CD4-positive, alpha-beta T cell treated with Interleukin-6 at 100 ng/mL for 8 hours (primary cell): ENCODE measurements around the gene SWT1.
"Not testable (repeated sequence)": the region's sequence is repeated elsewhere in the genome, so short reads cannot be mapped to it uniquely, and the experiment has no call there.

ENCODE experiments used
- DNase-seq: peaks from one replicate; pipeline ENCODE4 v3.0.0-alpha.2; 2020; ENCODE audit warnings: mixed read lengths, low spot score

The SWT1 gene

DNA sequence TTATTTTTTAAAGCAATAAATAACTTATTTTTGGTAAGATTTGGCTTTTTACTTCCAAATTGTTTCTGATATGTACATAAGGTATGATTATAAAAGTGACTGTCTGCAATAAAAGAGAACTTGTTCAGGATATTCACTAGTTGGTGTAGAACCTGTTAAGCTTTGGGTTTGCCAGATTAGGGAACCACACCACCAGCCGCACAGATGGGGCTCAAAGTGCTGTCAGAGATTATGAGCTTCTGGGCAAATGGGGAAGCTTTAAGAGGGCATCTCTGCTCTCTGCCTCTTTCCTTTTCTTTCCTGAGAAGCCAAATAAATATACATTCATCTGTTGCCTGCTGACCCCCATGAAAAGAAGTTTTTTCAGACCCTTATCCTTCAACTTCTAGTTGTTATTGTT is 134.7 kb downstream of the SWT1 start:
- no peak for DNase-seq

DNA sequence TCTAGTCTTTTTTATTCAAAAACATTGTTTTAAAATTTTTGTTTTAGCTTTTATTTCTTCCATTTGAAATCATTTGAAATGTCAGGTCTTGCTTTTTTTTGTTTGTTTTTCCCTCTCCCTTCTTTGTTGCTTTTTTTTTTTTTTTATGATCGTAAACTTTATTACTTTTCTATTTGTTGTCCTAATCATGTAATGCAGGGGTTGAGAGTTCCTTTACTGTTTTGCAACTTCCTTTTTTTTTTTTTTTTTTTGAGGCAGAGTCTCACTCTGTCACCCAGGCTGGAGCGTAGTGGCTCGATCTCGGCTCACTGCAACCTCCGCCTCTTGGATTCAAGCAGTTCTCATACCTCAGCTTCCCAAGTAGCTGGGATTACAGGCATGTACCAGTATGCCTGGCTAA is 135.3 kb downstream of the SWT1 start:
- no peak for DNase-seq

DNA sequence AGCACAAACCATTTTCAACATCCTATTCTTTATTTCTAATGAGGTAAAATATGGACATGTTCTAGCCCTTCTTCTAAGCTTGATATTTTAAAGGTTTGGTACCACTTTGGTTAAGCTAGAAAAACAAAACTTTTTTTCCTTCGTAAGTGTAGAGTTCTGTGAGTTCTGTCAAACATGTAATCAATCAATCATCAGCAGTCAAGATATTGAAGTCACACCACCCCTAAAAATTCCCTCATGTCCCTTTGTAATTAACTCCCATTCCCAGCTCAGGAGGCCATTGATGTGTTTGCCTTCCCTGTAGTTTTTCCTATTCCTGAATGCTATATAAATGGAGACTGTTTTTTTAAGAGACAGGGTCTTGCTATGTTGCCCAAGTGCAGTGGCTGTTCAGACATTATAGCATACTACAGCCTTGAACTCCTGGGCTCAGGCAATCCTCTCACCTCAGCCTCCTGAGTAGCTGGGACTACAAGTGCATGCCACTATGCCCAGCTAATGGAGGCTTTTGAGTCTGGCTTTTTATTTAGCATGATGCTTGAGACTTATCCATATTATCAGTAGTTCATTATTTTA is 137.1 kb downstream of the SWT1 start:
- no peak for DNase-seq

DNA sequence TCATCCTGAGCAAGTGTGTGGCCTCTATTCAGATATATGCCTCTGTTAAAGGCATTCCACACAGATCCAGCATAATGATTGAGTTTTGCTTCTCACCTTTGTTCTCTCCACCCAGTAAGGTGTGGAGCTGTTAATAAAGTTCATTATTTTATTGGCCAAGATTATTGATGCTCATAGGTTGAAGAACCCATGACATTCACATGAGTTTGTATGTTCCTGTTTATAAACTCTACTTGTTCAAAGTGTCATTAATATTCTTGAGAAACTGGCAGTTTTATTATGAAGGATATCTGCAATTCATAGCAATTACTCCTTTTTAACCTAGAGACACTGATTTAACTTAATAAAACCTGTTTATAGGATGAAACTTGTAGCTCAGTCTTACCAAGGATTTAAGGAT is 138.1 kb downstream of the SWT1 start:
- no peak for DNase-seq

DNA sequence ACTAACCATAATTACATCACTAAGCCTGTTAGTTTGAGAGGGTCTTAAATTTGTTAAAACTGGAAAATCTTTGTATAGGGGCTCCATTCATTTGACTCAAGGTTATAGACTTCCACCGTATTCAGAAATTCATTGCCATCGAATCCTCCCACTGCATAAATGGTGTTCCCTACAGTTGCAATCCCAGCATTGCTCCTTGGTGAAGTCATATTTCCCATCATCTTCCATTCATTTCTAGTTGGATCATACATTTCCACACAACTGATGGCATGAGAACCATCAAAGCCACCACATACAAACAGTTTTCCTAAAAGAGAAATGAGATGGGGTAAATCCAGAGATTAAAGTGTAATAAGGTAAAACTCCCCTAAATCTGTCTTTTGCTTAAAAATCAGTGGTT is 141.0 kb downstream of the SWT1 start:
- no peak for DNase-seq

DNA sequence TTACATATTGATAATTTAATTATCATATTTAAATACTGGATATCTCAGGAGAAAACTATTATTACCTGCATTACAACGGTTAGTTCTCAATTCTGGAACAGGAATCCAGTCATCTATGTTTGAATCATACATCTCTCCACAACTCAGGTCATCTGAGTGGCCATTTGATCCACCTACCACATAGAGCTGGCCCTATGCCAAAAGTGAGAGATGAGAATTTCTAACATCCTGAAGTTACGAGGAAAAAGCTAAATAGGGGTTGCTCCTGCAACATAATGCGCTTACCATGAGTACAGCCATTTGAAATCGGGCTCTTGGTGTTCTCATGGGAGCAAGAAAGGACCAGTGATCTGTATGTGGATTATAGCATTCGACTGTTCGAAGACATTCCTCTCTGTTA is 143.2 kb downstream of the SWT1 start:
- no peak for DNase-seq

DNA sequence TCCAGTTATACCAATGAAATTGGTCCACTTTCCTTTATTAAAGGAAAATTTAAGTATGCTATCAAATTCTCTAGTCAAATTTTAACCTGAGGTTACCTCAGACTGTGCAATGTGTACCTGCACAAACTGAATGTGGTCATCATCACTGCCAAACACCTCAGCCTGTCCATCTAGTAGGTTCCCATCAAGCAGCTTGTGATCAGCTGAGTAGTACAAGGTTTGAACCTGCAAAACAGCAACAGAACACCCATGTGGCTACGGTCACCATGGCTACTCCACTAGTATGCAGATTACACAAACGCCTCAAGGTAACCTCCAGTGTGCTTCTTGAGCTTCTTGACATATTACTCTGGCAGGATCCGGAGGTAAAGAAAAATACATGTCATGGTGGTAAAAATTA is 148.5 kb downstream of the SWT1 start:
- DNase-seq, result no peak

DNA sequence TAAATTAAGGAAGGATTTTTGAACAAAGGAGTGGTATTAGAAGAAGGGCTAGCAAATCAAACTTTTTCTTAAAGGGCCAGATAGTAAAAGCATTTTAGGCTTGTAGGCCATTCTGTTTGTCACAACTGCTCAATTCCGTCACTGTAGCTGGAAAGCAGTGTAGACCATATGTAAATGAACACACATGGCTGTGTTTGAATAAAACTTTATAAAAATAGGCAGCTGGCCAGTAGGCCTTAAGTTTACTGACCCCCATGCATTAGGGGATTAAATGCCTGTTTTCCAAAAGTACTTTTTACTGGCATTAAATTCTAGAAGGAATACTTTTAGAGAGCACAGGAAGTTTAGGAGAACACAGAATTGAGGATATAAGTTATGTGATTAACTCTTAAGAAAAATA is 151.2 kb downstream of the SWT1 start:
- DNase-seq, result no peak

DNA sequence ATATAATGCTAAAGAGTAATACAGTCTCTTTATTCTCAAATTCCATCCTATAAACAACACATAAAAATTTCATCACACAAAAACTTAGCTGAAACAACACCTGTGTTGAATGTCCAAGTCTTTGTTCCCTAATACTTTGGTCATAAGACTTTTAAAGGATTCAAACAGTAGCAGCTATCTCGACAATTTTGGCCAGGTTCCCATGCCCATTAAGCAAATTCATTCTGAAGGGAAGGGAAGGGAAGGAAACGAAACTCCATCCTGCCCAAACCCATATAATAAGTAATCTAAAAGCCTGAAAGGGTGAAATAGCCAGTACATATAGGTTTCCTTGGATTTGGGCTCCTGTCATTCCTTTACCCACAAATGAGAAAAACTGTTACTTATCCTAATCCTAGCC is 152.6 kb downstream of the SWT1 start:
- DNase-seq, result no peak

DNA sequence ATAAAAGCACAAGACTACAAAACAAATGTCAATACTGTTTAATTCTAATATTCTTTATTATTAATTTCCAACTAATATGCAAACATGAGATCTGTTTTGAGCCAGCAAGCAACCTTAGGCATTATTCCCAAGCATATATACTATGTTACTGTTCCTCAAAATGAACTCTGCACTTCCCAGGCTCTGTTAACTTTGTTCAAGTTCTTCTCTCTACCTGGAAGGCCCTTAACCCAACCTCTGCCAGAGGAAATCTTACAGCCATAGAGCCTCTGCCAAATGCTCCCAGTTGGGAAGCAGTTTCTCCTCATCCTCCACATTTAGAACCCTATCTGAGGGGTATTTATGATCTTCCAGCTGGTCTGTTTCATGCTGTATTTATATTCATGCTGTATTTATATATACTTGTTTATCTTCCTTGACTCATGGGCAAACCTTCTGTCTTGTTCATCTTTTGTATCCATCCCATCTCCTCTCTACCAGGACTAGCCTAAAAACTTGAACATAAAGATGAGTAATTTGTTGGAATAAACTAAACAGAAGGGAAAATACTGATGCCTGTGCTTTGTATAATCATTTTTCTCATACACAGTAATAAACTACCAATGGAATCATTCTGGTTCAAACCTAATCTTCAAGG is 154.7 kb downstream of the SWT1 start:
- DNase-seq, result no peak

DNA sequence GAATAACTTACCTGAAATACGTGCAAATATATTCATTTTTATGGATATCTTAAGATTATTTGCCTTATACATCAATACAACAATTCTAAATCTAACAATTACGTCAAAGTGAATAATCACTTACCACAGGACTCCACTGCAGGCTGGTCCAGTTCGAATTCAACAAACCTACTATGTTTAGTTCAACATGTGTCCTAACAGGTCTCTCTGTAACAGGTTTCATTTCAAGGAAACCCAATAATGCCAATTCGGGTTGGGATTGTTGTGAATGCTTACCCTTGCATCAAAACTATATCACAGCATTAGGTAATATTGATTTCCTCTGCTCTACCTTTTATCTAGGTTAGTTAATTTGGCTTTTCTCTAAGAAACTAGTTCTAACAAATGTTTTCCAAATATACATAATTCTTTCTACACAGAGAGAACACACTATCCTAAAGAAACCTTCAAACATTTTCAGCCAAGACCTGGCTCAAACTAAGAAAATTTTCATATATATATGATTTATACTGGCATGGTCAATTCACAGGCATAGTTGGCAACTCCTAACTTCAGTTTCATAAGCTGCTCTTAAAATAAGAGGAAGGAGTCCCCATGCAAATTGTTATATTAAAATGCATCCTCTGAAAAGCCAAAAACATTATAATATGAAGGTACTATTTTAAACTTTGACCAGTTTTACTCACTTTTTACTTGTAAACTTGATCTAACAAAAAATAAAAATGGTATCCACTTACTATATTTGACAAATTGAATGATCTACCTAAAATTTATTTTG is 155.6 kb downstream of the SWT1 start:
- no peak for DNase-seq

DNA sequence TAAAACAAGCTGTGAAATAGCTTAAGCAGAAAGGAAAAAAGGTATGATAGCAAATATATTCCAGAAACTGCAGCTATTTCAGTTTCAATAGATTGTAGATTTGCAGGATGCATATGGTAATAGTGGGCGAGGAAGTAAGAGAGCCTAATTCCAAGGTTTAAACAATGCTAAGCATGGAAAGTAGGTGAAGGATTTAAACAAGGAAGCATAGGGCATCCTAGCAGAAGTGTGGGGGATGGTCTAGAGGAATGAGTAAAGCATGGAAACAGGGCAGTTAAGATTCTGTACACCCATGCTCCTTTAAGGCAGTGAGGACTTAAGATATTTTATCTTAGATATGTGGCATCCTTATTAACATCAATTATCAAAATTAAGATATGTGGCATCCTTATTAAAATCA is 157.4 kb downstream of the SWT1 start:
- no peak for DNase-seq

DNA sequence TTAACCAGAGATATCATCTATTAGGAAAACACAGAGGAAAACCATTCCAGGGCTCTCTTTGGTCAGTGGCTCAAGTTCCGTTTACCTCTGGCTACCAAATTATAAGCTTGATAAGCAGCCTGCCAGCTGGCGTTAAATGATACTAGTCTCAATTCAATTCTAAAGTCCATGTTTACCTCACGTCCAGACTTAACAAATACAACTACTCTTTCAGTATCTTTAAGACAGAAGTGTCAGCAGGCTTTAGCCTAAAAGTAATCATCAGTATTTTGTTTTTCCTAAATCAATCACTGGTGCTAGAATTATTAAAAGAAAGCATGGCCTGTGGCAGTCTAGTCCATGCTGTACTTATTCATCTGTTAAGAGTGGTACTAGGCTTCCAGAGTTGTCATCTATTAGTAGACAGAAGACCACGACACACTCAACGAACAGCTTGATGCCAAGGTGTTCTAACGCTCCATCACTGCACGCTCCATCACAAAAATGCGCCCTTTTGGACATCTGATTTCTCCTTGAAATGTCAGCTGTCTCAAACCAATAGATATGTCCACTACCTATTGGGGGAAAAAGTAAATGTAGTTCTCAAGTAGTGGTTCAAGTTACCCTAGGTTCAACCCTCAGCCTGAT is 158.6 kb downstream of the SWT1 start:
- peak; percentile 4 for DNase-seq

DNA sequence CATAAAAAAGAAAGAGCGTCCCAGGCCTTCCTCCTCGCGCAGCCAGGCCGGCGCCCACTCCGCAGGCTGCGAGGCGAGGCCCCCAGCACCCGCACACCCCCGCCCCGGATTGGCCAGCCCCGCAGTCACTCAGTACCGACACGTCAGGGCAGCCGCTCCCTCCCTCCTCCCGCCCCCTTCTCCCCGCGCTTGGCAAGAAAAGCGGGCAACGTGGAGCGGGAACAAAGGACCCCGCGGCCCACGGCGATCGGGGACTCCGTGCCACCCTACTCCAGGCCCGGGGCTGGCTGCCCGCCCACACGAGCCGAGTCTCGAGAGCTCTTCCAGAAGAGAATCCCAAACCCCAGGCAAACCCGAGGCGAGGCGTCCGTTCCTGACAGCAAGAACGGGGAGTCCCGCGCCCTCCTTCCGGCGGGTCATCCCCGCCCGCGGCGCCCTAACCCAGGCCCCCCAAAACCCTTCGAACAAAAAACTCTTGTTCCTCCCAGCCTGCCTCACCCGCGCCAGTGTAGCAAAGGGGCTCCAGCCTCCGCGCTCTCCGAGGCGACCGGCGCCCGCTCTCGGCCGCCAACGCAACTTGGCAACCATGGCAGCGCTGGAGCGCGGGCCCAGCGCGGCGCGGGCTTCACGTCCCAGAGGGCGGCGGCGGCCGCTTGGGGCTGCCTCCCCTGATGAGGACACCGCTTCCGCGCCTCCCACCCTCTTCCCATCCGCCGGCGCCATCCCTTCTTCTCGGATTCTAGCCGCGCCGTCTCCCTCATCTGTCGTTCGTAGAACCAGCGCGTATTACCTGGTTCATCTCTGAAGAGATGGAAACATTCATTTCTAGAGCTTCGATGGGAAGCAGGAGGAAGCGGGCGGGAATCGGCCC is 159.4 kb downstream of the SWT1 start:
- peak; percentile 87 for DNase-seq

DNA sequence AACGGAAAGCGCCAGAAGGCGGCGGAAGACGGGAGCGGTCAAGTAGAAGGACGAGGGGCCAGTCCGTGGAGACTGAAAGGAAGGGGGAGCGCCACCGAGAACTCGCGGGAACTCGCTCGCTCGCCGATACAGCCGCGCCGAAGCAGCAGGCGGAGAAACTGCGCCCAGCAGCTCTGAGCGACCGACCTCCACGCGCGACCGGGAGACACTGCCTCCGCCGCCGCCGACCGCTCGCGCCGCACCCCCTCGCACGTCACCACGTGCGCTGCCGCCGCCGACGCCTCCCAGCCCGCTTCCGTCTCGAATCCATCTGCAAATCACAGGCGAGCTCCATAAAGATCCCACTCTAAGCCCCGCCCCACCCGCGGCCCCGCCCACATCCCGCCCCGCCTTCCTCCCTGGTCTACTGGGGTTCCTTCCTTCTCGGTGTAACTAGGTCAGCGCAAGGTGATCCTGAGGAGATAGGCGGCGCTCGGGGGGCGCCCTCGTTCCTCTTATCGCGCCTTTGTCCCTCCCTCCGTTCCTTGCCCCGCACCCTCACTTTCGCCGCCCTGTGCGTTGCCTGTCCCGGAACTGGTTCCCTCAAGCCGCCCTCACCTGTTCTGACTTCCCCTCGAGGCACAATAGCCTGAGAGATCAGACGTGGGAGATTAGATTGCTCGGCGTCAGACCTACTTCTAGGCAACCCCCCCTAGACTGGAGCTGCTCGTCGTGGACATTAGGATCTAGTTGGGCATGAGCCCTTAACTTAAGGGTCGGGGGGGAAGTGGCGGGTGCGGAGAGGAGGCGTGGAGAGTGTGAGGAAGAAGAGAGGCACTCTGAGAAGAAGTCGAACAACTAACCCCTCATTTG is 160.3 kb downstream of the SWT1 start, which contains the start of gene IVNS1ABP:
TSS of gene IVNS1ABP (minus strand) at position 210 of the 852 bp plus-strand sequence. CDS start 7,750 bp downstream, outside the sequence.
- DNase-seq, result peak; percentile 99

DNA sequence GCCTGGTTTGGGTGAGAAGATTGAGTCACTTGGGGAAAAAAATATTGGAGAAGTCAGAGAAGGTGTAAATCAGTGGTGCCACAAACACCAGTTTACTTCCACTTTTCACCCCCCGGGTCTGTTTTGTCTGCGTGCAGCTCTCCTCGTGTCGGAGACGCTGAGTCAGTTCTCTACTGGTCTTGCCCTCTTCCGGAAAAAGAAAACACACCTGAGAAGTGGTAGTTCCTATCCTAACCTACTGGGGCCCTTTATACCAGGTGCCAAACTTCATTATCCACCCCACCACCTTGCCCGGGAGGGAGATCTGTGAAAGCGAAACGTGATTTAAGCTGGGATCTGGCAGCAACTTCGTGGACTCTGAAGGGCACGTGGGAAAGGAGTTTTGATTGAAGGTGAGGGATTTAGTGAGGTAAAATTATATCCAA is 160.9 kb downstream of the SWT1 start:
- peak; percentile 86 for DNase-seq

DNA sequence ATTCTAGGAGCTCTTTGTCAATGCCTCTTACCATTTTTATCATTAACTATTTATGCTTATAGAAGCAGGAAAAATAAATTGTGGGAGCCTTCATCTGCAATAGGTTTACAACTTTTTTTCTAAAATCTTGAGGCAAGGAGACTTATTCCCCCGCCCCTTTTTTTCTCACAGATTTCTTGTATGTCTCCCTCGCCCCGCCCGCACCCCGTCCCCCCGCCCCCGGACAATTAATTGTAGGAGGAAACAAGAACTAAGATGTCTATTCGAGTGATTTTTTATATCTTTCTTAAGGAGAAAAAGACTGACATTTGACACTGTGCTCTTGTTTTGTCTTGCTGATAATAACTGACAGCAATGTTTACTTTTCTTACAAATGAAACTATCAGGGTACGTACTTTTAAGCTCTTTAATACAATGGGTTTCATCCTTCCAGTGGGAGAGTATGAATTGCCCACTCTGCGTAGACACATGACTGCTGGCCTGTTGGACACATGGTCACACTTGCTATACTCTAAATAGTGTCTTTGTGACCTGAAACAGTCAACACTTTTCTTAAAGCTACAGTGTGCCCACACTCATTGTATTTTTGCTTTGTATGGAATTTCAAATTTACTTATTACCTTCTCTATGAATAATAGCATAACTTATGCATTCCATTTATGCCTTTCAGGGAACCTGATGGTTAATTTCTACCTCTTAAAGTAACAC is 161.6 kb downstream of the SWT1 start:
- no peak for DNase-seq

DNA sequence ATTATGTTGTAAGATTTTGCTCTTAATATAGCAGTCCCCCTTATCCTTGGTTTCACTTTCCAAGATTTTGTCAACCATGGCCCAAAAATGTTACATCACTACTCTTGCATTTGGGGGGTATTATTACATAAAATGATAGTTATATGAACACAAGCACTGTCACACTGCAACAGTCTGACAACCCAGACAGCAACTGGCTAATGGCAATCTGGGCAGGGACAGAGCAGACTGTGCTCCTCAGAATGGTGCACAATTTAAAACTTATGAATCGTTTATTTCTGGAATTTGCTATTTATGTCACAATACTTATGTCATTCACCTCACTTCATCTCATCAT is 162.1 kb downstream of the SWT1 start:
- no peak for DNase-seq

DNA sequence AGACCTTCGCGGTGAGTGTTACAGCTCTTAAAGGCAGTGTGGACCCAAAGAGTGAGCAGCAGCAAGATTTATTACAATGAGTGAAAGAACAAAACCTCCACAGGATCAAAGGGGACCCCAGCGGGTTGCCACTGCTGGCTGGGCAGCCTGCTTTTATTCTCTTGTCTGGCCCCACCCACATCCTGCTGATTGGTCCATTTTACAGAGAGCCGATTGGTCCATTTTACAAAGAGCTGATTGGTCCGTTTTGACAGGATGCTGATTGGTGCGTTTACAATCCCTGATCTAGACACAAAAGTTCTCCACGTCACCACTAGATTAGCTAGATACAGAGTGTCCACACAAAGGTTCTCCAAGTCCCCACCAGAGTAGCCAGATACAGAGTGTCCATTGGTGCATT is 164.1 kb downstream of the SWT1 start:
- not testable (repeated sequence) for DNase-seq

DNA sequence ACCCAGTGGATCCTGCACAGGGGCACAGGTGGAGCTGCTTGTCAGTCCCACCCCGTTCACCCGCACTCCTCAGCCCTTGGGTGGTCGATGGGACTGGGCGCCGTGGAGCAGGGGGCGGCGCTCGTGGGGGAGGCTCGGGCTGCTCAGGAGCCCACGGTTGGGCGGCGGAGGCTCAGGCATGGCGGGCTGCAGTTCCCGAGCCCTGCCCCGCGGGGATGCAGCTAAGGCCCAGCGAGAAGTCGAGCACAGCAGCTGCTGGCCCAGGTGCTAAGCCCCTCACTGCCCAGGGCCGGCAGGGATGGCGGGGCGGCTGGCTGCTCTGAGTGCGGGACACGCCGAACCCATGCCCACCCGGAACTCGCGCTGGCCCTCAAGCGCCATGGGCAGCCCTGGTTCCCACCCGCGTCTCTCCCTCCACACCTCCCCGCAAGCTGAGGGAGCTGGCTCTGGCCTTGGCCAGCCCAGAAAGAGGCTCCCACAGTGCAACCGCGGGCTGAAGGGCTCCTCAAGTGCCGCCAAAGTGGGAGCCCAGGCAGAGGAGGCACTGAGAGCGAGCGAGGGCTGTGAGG is 164.8 kb downstream of the SWT1 start:
- not testable (repeated sequence) for DNase-seq
